ENCODE data around the gene CEBPB. TPM values are rescaled to one million over a fixed set of nuclear protein-coding genes. Genes with fewer than 3 reads are reported as not detected.

CEBPB gene
- total RNA-seq, 1 donor from 2014 or later, result 264 TPM

DNA sequence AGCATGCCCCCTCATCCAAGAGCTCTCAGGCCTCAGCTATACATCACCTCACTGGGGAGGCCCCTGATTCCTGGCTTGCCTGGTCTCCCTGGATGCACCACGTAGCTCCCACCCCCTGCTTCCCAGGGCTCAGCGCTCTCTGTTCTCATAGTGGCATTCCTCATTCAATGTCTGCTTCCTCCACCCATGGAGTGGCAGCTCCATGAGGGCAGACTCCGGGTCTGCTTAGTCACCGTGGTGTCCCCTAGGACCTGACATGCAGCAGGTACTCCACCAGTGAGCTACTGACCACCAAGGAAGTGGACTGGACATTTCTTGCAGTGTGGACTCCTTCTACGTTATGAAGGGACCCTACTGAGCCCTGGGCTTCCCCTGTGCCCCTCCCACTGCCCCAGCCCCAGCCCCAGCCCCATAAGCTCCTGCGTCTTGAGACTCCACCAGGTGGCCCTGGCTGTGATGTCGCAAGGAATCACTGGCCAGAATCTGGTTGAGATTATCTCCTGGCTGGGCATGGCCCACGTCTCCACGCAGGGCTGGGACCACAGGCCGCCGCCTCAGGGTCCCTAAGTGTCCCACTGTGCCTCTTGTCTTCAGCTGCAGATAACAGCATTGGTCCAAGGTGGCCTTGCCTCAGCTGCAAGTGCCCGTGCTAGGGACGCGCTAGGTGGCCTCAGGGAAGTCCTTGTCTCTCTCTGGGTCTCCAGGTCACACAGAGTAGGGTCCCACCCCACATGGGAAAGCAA, 26.7 kb downstream of the CEBPB start:
- H3K4me1 ChIP-seq, result peaks cover 6% of the 10 kb centered on the region
- intact Hi-C loops (cut with DNase I), result no loop called here
- H3K27ac ChIP-seq, result no peak overlapping the region
- H3K27me3 ChIP-seq, result no peaks in the 10 kb centered on the region
- no peaks in the 10 kb centered on the region for H3K36me3 ChIP-seq
- H3K9me3 ChIP-seq, result no peaks in the 10 kb centered on the region
- no peak for DNase-seq (ENCODE audit: extremely low spot score in 2 of 2)
- no peak overlapping the region for H3K4me3 ChIP-seq
- TF ChIP-seq, protein P1, sequence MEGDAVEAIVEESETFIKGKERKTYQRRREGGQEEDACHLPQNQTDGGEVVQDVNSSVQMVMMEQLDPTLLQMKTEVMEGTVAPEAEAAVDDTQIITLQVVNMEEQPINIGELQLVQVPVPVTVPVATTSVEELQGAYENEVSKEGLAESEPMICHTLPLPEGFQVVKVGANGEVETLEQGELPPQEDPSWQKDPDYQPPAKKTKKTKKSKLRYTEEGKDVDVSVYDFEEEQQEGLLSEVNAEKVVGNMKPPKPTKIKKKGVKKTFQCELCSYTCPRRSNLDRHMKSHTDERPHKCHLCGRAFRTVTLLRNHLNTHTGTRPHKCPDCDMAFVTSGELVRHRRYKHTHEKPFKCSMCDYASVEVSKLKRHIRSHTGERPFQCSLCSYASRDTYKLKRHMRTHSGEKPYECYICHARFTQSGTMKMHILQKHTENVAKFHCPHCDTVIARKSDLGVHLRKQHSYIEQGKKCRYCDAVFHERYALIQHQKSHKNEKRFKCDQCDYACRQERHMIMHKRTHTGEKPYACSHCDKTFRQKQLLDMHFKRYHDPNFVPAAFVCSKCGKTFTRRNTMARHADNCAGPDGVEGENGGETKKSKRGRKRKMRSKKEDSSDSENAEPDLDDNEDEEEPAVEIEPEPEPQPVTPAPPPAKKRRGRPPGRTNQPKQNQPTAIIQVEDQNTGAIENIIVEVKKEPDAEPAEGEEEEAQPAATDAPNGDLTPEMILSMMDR (IDR thresholded peaks at IDR 0.05), result no peak
- TF ChIP-seq POLR2A (IDR thresholded peaks at IDR 0.05) (no peak), POLR2AphosphoS5 (IDR thresholded peaks at IDR 0.05; ENCODE audit: insufficient read depth in 1 of 2, low read depth in 1 of 2) (no peak)

DNA sequence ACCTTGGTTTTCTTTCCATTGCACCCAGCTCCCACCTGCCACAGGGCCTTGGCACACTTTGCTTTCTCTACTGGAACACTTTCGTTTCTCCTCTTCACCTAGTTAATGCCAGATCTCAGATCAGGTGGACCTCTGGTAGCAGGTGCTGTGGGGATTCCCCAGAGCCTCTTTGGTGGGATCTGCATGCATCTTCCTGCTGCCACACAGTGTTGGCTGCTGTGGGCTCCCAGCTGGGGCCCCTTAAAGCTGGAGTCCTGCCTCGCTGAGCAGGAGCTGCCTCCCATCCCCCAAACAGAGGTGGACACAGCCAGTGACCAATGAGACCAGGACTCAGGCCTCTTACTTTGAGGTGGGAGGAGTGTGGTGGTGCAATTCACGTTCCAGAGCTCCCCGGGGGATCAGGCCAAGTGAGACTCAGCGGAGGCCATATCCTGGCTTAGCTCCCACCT, 28.4 kb downstream of the CEBPB start:
- Histone ChIP-seq H3K27ac (no peak overlapping the region), H3K27me3 (no peaks in the 10 kb centered on the region), H3K36me3 (no peaks in the 10 kb centered on the region), H3K9me3 (no peaks in the 10 kb centered on the region), H3K4me3 (no peak overlapping the region), H3K4me1 (peaks cover 13% of the 10 kb centered on the region)
- no peak for DNase-seq (ENCODE audit: extremely low spot score in 2 of 2)
- intact Hi-C loops (cut with DNase I), result no loop called here
- TF ChIP-seq POLR2A (IDR thresholded peaks at IDR 0.05) (no peak), POLR2AphosphoS5 (IDR thresholded peaks at IDR 0.05; ENCODE audit: insufficient read depth in 1 of 2, low read depth in 1 of 2) (no peak)
- TF ChIP-seq, protein P1 (IDR thresholded peaks at IDR 0.05), result no peak

DNA sequence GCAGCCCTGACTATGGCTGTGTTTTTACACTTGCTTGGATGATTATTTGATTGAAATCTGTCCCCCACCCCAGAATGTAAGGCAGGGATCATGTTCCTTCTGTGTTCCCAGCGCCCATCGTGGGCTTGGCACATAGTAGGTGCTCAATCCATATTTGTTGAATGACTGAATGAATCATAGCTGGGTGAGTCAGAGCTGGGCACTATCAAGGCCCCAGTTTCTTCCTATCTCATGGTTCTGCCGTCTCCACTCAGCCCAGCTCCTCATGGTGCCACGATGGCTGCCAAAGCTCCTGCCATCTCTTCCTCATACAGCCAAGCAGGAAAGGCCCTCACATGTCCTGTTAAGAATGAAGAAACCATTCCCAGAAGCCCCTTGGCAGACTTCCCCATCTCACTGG, 29.0 kb downstream of the CEBPB start:
- Histone ChIP-seq H3K9me3 (no peaks in the 10 kb centered on the region), H3K4me3 (no peak overlapping the region), H3K36me3 (no peaks in the 10 kb centered on the region), H3K27ac (no peak overlapping the region), H3K4me1 (peaks cover 19% of the 10 kb centered on the region), H3K27me3 (no peaks in the 10 kb centered on the region)
- no peak for DNase-seq (ENCODE audit: extremely low spot score in 2 of 2)
- intact Hi-C loops (cut with DNase I), result no loop called here
- TF ChIP-seq POLR2AphosphoS5 (IDR thresholded peaks at IDR 0.05; ENCODE audit: insufficient read depth in 1 of 2, low read depth in 1 of 2) (no peak), POLR2A (IDR thresholded peaks at IDR 0.05) (no peak)
- TF ChIP-seq, protein P1 (IDR thresholded peaks at IDR 0.05), result no peak

DNA sequence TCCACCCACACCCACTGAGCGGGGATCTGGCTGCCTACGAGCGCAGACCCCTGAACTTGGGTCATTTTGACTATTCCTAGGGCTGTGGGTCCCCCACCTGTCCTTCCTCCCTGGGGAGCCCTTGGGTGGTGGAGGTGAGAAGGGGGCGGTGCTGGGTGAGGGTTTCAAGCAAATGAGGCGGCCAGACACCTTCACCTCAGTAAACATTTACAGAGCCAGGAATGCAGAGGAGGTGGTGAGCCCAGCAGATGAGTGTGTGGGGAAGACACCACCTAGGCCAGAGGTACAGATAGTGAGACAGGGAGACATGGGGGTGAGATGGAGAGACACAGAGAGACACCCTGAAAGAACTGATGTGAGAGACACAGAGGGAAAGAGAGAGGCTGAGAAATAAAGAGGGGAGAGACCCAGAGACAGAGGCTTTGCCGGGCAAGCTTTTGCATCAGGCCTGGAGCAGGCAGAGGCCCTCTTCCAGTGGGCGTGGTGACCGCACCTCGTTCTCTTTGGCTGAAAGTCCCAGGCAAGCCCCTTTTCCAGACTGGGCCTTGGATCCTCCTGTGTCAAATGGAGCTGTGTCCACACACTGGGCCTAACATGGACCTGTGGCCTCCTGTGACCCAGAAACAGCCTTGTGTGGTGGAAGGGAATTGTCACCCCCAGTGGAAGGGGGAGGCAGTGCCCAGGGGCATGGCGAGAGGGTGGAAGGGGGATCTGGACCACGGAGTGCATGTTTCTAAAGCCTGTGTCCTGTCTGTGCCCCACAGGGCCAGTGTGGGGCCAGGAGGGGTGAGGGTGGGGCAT, 29.7 kb downstream of the CEBPB start:
- no peak overlapping the region for H3K4me3 ChIP-seq
- H3K4me1 ChIP-seq, result peaks cover 19% of the 10 kb centered on the region
- H3K9me3 ChIP-seq, result no peaks in the 10 kb centered on the region
- H3K36me3 ChIP-seq, result no peaks in the 10 kb centered on the region
- TF ChIP-seq POLR2AphosphoS5 (IDR thresholded peaks at IDR 0.05; ENCODE audit: insufficient read depth in 1 of 2, low read depth in 1 of 2) (no peak), POLR2A (IDR thresholded peaks at IDR 0.05) (no peak)
- TF ChIP-seq, protein P1 (IDR thresholded peaks at IDR 0.05), result no peak
- peak overlapping the region; percentile 39 for H3K27ac ChIP-seq
- no peaks in the 10 kb centered on the region for H3K27me3 ChIP-seq
- intact Hi-C loops (cut with DNase I), result no loop called here
- DNase-seq (ENCODE audit: extremely low spot score in 2 of 2), result no peak

Data from vagina (tissue), 2 donors.